IMR-90 (cell line): ENCODE results near the gene SDC3. TPM values are rescaled to one million over a fixed set of nuclear protein-coding genes. Genes with fewer than 3 reads are reported as not detected.

Experiments used
- ATAC-seq: fragments of 200-7000 bp; cut with Tn5 transposase; 2 replicates; pipeline ENCODE4 v1.9.1; 2020; ENCODE audit warnings: low read depth, mild to moderate bottlenecking, moderate library complexity
- BruUV-seq: library from RNA; stranded (reverse); fragments of 400-500 nt; replicated peaks from 2 replicates; lab custom pipeline; 2021; lab: Mats Ljungman, UMichigan
- CTCF ChIA-PET: fragments of 300-600 bp; formaldehyde crosslinking; extraction: SDS; loops from one replicate; lab custom pipeline; 2021; ENCODE audit warnings: antibody characterized with exemption; lab: Yijun Ruan, JAX
- POLR2A ChIA-PET: fragments of 300-600 bp; sonication (Branson Sonifier 250); formaldehyde crosslinking; loops from one replicate; lab custom pipeline; 2022; ENCODE audit warnings: antibody characterized with exemption; ENCODE audit not compliant: unreplicated experiment; lab: Charles Lee
- DNase-seq: peaks from one replicate; pipeline ENCODE4 v3.0.0; 2013
- H2AFZ ChIP-seq: replicated peaks from 2 replicates; pipeline ENCODE3; 2013; ENCODE audit warnings: low read length, mild to moderate bottlenecking; ENCODE audit not compliant: poor library complexity
- H2AK5ac ChIP-seq: 2 replicates; pipeline ENCODE4 v1.6.1; 2013; ENCODE audit warnings: low read depth, low read length, inconsistent platforms
- H2AK9ac ChIP-seq: replicated peaks from 2 replicates; pipeline ENCODE3; 2013; ENCODE audit warnings: mild to moderate bottlenecking, low read depth, low read length, moderate library complexity; ENCODE audit not compliant: poor library complexity
- H2BK120ac ChIP-seq: 2 replicates; pipeline ENCODE4 v1.6.1; 2013; ENCODE audit warnings: low read depth, low read length, inconsistent platforms
- H2BK15ac ChIP-seq: 3 replicates; pipeline ENCODE4 v1.6.1; 2013; ENCODE audit warnings: low read depth, low read length, inconsistent platforms
- H2BK20ac ChIP-seq: 2 replicates; pipeline ENCODE4 v1.6.1; 2013; ENCODE audit warnings: low read depth, mild to moderate bottlenecking, inconsistent platforms, low read length, moderate library complexity
- H2BK5ac ChIP-seq: 2 replicates; pipeline ENCODE4 v1.6.1; 2013; ENCODE audit warnings: mild to moderate bottlenecking, low read depth, low read length, inconsistent platforms; ENCODE audit not compliant: poor library complexity, severe bottlenecking
- H3K14ac ChIP-seq: replicated peaks from 2 replicates; pipeline ENCODE4 v1.6.1; 2013; ENCODE audit warnings: low read depth, low read length, inconsistent platforms
- H3K18ac ChIP-seq: 2 replicates; pipeline ENCODE4 v1.6.1; 2013; ENCODE audit warnings: low read depth, low read length, control low read depth
- H3K23ac ChIP-seq: 2 replicates; pipeline ENCODE4 v1.6.1; 2013; ENCODE audit warnings: low read depth, low read length, inconsistent platforms
- H3K27ac ChIP-seq: 2 replicates; pipeline ENCODE4 v1.5.1; 2013; ENCODE audit warnings: mild to moderate bottlenecking, control low read depth, low read length; ENCODE audit not compliant: insufficient read depth
- H3K27me3 ChIP-seq: 2 replicates; pipeline ENCODE4 v1.6.1; 2013; ENCODE audit warnings: low read length; ENCODE audit not compliant: control insufficient read depth, insufficient read depth
- H3K36me3 ChIP-seq: 2 replicates; pipeline ENCODE4 v1.6.1; 2013; ENCODE audit warnings: low read length, mixed read lengths; ENCODE audit not compliant: control insufficient read depth, insufficient read depth
- H3K4ac ChIP-seq: 2 replicates; pipeline ENCODE4 v1.6.1; 2013; ENCODE audit warnings: low read depth, low read length, inconsistent platforms
- H3K4me1 ChIP-seq: 2 replicates; pipeline ENCODE4 v1.6.1; 2013; ENCODE audit warnings: low read length, mixed read lengths; ENCODE audit not compliant: control insufficient read depth, insufficient read depth
- H3K4me2 ChIP-seq: 2 replicates; pipeline ENCODE4 v1.6.1; 2013; ENCODE audit warnings: low read depth, mild to moderate bottlenecking, control low read depth, low read length, moderate library complexity
- H3K4me3 ChIP-seq: 2 replicates; pipeline ENCODE4 v1.5.1; 2013; ENCODE audit warnings: low read depth, mild to moderate bottlenecking, control low read depth, low read length, moderate library complexity; ENCODE audit not compliant: insufficient read depth
- H3K56ac ChIP-seq: 2 replicates; pipeline ENCODE4 v1.6.1; 2013; ENCODE audit warnings: low read length, inconsistent platforms; ENCODE audit not compliant: insufficient read depth; ENCODE audit errors: extremely low read depth
- H3K79me1 ChIP-seq, 2 experiments: 2 replicates each; pipeline ENCODE4 v1.6.1; 2013; ENCODE audit warnings: low read length in 2 of 2, inconsistent platforms in 1 of 2, low read depth in 1 of 2
- H3K9ac ChIP-seq: 2 replicates; pipeline ENCODE4 v1.6.1; 2013; ENCODE audit warnings: low read depth, low read length, control low read depth
- H3K9me1 ChIP-seq: 2 replicates; pipeline ENCODE4 v1.6.1; 2013; ENCODE audit warnings: low read length, inconsistent platforms; ENCODE audit not compliant: insufficient read depth
- H3K9me3 ChIP-seq: 2 replicates; pipeline ENCODE4 v1.6.1; 2013; ENCODE audit warnings: low read length; ENCODE audit not compliant: control insufficient read depth, insufficient read depth
- H4K20me1 ChIP-seq: 2 replicates; pipeline ENCODE4 v1.6.1; 2013; ENCODE audit warnings: low read length, inconsistent platforms; ENCODE audit not compliant: insufficient read depth
- H4K5ac ChIP-seq: 2 replicates; pipeline ENCODE4 v1.6.1; 2013; ENCODE audit warnings: mild to moderate bottlenecking, low read depth, low read length, control low read depth
- H4K8ac ChIP-seq, 2 experiments: 2 replicates each; pipeline ENCODE4 v1.6.1; 2013; ENCODE audit warnings: low read depth in 2 of 2, low read length in 2 of 2, control low read depth in 1 of 2, inconsistent platforms in 1 of 2
- H4K91ac ChIP-seq: 2 replicates; pipeline ENCODE4 v1.6.1; 2013; ENCODE audit warnings: low read depth, low read length, inconsistent platforms; ENCODE audit not compliant: insufficient read depth
- MAFK ChIP-seq: IDR thresholded peaks from 2 replicates; pipeline ENCODE4 v1.6.1; 2012; ENCODE audit warnings: low read depth, low read length, improper control_type of control experiment
- MXI1 ChIP-seq: IDR thresholded peaks from 2 replicates; pipeline ENCODE4 v1.6.1; 2012; ENCODE audit warnings: low read depth, mild to moderate bottlenecking, low read length, moderate library complexity, borderline replicate concordance
- dilution Hi-C: fragments of 300-500 bp; cut with HindIII; formaldehyde crosslinking; loops from one replicate; pipeline ENCODE4 v1.14.3; 2018; ENCODE audit warnings: low sequenced_read_pairs; ENCODE audit not compliant: unreplicated experiment
- in situ Hi-C: fragments of 300-500 bp; cut with MboI; formaldehyde crosslinking; loops from 3 replicates; pipeline ENCODE4 v1.14.3; 2019; ENCODE audit warnings: low sequenced_read_pairs, inconsistent platforms, mixed read lengths
- intact Hi-C: fragments of 100-400 bp; cut with micrococcal nuclease; formaldehyde crosslinking; loops from 2 replicates; pipeline ENCODE4 v1.10.0; 2022
- polyA plus RNA-seq, 3 experiments: library from polyadenylated mRNA; depleted of rRNA; stranded (reverse); fragments of >200 nt; gene quantifications; 2 replicates each; pipeline ENCODE4 v1.2.3, GENCODE V29; 2012; ENCODE audit warnings: low replicate concordance in 1 of 3
- total RNA-seq: library from RNA; depleted of rRNA; stranded (reverse); fragments of >200 nt; gene quantifications from 2 replicates; pipeline ENCODE4 v1.2.3, GENCODE V29; 2012

SDC3 gene
- total and polyA plus RNA-seq, 2 of the 4 experiments (the other 2 are of a cell fraction) = 13.1 to 71.5 TPM

- Histone ChIP-seq H2AFZ (no peak overlapping the region), H3K4me2 (no peak overlapping the region), H3K14ac (no peak overlapping the region), H3K9me1 (peaks cover 8% of the 10 kb centered on the region; the same call in 1 of the 2 replicates), H2BK120ac (no peak overlapping the region), H2BK20ac (no peak overlapping the region), H3K27me3 (no peaks in the 10 kb centered on the region), H4K8ac (no peak overlapping the region), H2BK15ac (no peak overlapping the region), H4K5ac (no peak overlapping the region), H3K4me1 (no peaks in the 10 kb centered on the region; the same call in 1 of the 2 replicates), H3K36me3 (peaks cover 45% of the 10 kb centered on the region), H4K91ac (no peak overlapping the region), H3K23ac (no peak overlapping the region), H3K4me3 (no peak overlapping the region), H3K27ac (no peak overlapping the region), H3K9ac (no peak overlapping the region), H2AK9ac (no peak overlapping the region), H3K18ac (no peak overlapping the region), H4K20me1 (peaks cover 3% of the 10 kb centered on the region; the same call in 1 of the 2 replicates), H3K9me3 (no peaks in the 10 kb centered on the region), H3K79me1 (peaks cover 33 to 49% of the 10 kb centered on the region in 2 experiments), H3K4ac (no peak overlapping the region), H2BK5ac (no peak overlapping the region), H2AK5ac (no peak overlapping the region), H3K56ac (no peak overlapping the region)
- ATAC-seq (no peak), DNase-seq (no peak)
- ChIA-PET POLR2A (interaction anchor here (0.7 kb wide), 1 partner anchor 79 kb away, joined by 7 read pairs; no protein-coding TSS in a partner anchor), CTCF (interaction anchor here (0.7 kb wide), 1 partner anchor 327 kb away, joined by 4 read pairs; no protein-coding TSS in a partner anchor)
- intact Hi-C loops (no loop called here), dilution Hi-C loops (no loop called here), in situ Hi-C loops (no loop called here)
- BruUV-seq = no TSS peak
- TF ChIP-seq MAFK = peak; percentile 29; the same call in 1 of the 2 replicates
- no peak for TF ChIP-seq MXI1
Observed at GRCh38 chr1:30947212-30947611, 38.7 kb upstream of the SDC3 start.
